ENCODE data around the gene ITPA. TPM values are rescaled to one million over a fixed set of nuclear protein-coding genes. Genes with fewer than 3 reads are reported as not detected.

The ITPA gene
- total RNA-seq, 2 donors from 2014 or later, result 35.1 to 35.7 TPM

- no peak for TF ChIP-seq CTCF (IDR thresholded peaks at IDR 0.05)
- H3K9me3 ChIP-seq, result no peaks in the 10 kb centered on the region
- no peaks in the 10 kb centered on the region for H3K4me1 ChIP-seq (ENCODE audit: control insufficient read depth in 1 of 2, low read depth in 2 of 2)
- H3K27me3 ChIP-seq (replicated peaks; ENCODE audit: insufficient read depth), result no peaks in the 10 kb centered on the region
- ATAC-seq (ENCODE audit: insufficient number of reproducible peaks, low FRiP score, low read depth) (no peak), DNase-seq (ENCODE audit: low spot score) (no peak)
- no peak overlapping the region for H3K27ac ChIP-seq
- H3K36me3 ChIP-seq, result peaks cover 13% of the 10 kb centered on the region
- H3K4me3 ChIP-seq, result no peak overlapping the region
Observed at GRCh38 chr20:3223994-3224680, 14.8 kb downstream of the ITPA start.

GRCh38 chr20:3224681-3225421, 15.6 kb downstream of the ITPA start:
- H3K36me3 ChIP-seq, result peaks cover 13% of the 10 kb centered on the region

GRCh38 chr20:3226093-3226492, 16.8 kb downstream of the ITPA start:
- H3K36me3 ChIP-seq, result peaks cover 13% of the 10 kb centered on the region
- no peak for TF ChIP-seq CTCF (IDR thresholded peaks at IDR 0.05)
- H3K4me1 ChIP-seq (ENCODE audit: control insufficient read depth in 1 of 2, low read depth in 2 of 2), result no peaks in the 10 kb centered on the region
- ATAC-seq (ENCODE audit: insufficient number of reproducible peaks, low FRiP score, low read depth), result no peak
- no peak overlapping the region for H3K4me3 ChIP-seq
- no peaks in the 10 kb centered on the region for H3K9me3 ChIP-seq
- no peak for DNase-seq (ENCODE audit: low spot score)
- H3K27me3 ChIP-seq (replicated peaks; ENCODE audit: insufficient read depth), result no peaks in the 10 kb centered on the region
- no peak overlapping the region for H3K27ac ChIP-seq

More at GRCh38 chr20:3224681-3225421, 15.6 kb downstream of the ITPA start:
- no peak for TF ChIP-seq CTCF (IDR thresholded peaks at IDR 0.05)
- Histone ChIP-seq H3K9me3 (no peaks in the 10 kb centered on the region), H3K4me3 (no peak overlapping the region), H3K27me3 (replicated peaks; ENCODE audit: insufficient read depth) (no peaks in the 10 kb centered on the region), H3K27ac (no peak overlapping the region), H3K4me1 (ENCODE audit: control insufficient read depth in 1 of 2, low read depth in 2 of 2) (no peaks in the 10 kb centered on the region)
- DNase-seq (ENCODE audit: low spot score) (no peak), ATAC-seq (ENCODE audit: insufficient number of reproducible peaks, low FRiP score, low read depth) (no peak)

- no peak overlapping the region for H3K4me3 ChIP-seq
- DNase-seq (ENCODE audit: low spot score) (no peak), ATAC-seq (ENCODE audit: insufficient number of reproducible peaks, low FRiP score, low read depth) (no peak)
- no peaks in the 10 kb centered on the region for H3K4me1 ChIP-seq (ENCODE audit: control insufficient read depth in 1 of 2, low read depth in 2 of 2)
- no peak overlapping the region for H3K27ac ChIP-seq
- H3K27me3 ChIP-seq (replicated peaks; ENCODE audit: insufficient read depth), result no peaks in the 10 kb centered on the region
- no peak for TF ChIP-seq CTCF (IDR thresholded peaks at IDR 0.05)
- peaks cover 6% of the 10 kb centered on the region for H3K36me3 ChIP-seq
- no peaks in the 10 kb centered on the region for H3K9me3 ChIP-seq
Observed at GRCh38 chr20:3226864-3227263, 17.6 kb downstream of the ITPA start.

- H3K36me3 ChIP-seq, result peaks cover 5% of the 10 kb centered on the region
- no peaks in the 10 kb centered on the region for H3K9me3 ChIP-seq
- no peak for DNase-seq (ENCODE audit: low spot score)
- no peak for TF ChIP-seq CTCF (IDR thresholded peaks at IDR 0.05)
- no peak overlapping the region for H3K4me3 ChIP-seq
- H3K27me3 ChIP-seq (replicated peaks; ENCODE audit: insufficient read depth), result no peaks in the 10 kb centered on the region
- H3K4me1 ChIP-seq (ENCODE audit: control insufficient read depth in 1 of 2, low read depth in 2 of 2), result no peaks in the 10 kb centered on the region
- no peak overlapping the region for H3K27ac ChIP-seq
- ATAC-seq (ENCODE audit: insufficient number of reproducible peaks, low FRiP score, low read depth), result no peak
Observed at GRCh38 chr20:3227506-3227905, 18.2 kb downstream of the ITPA start.

All from thoracic aorta (tissue), 2 donors.